Immature natural killer cell (primary cell): ENCODE measurements around the gene IFT25. TPM values are rescaled to one million over a fixed set of nuclear protein-coding genes. Genes with fewer than 3 reads are reported as not detected.
"Not testable (repeated sequence)": the region's sequence is repeated elsewhere in the genome, so short reads cannot be mapped to it uniquely, and the experiment has no call there.

Experiments used
- DNase-seq, 3 donors: peaks; one replicate each; pipeline ENCODE4 v3.0.0; 2022; ENCODE audit warnings: mixed read lengths in 1 of 3
- H3K27ac Mint-ChIP-seq, 6 donors: one replicate each; pipeline ENCODE4 v1.8.0; 2020; ENCODE audit warnings: mixed read lengths in 6 of 6, mild to moderate bottlenecking in 5 of 6, inconsistent platforms in 4 of 6, moderate library complexity in 3 of 6
- H3K27me3 Mint-ChIP-seq, 3 donors: one replicate each; pipeline ENCODE4 v1.8.0; 2020 to 2021; ENCODE audit warnings: low read depth in 3 of 3, mild to moderate bottlenecking in 3 of 3, mixed read lengths in 3 of 3, moderate library complexity in 3 of 3, inconsistent platforms in 1 of 3
- H3K36me3 Mint-ChIP-seq, 3 donors: one replicate each; pipeline ENCODE4 v1.8.0; 2020; ENCODE audit warnings: mixed read lengths in 3 of 3, inconsistent platforms in 2 of 3, mild to moderate bottlenecking in 2 of 3
- H3K4me1 Mint-ChIP-seq, 2 donors: one replicate each; pipeline ENCODE4 v1.8.0; 2020; ENCODE audit warnings: inconsistent platforms in 2 of 2, mild to moderate bottlenecking in 2 of 2, mixed read lengths in 2 of 2, moderate library complexity in 1 of 2
- H3K4me3 Mint-ChIP-seq, 5 donors: one replicate each; pipeline ENCODE4 v1.8.0; 2020; ENCODE audit warnings: mild to moderate bottlenecking in 5 of 5, mixed read lengths in 5 of 5, inconsistent platforms in 3 of 5, moderate library complexity in 3 of 5
- H3K9me3 Mint-ChIP-seq, 6 donors: one replicate each; pipeline ENCODE4 v1.8.0; 2020; ENCODE audit warnings: mild to moderate bottlenecking in 6 of 6, mixed read lengths in 6 of 6, inconsistent platforms in 4 of 6, moderate library complexity in 3 of 6
- polyA plus RNA-seq, 3 donors: library from polyadenylated mRNA; unstranded; fragments of 300-500 nt; fragmentation: Illumina TruSeq; gene quantifications; one replicate each; pipeline ENCODE4 v1.2.3, GENCODE V29; 2021

IFT25 gene
- polyA plus RNA-seq, 3 donors from 2014 or later, result 58.6 to 72.6 (median 66.7) TPM

DNA sequence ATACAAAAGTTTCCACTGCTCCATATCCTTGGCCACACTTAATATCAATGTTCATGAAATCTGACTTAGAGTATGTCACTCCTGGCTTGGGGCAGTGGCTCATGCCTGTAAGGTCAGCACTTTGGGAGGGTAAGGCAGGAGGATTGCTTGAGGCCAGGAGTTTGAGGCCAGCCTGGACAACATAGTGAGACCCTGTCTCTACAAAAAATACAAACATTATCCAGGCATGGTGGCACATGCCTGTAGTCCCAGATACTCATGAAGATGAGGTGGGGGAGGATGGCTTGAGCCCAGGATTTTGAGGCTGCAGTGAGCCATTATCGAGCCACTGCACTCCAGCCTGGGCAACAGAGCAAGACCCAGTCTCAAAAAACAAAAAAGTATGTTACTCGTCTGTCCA is 70.3 kb downstream of the IFT25 start:
- not testable (repeated sequence) for H3K27me3 Mint-ChIP-seq, H3K27ac Mint-ChIP-seq, H3K4me3 Mint-ChIP-seq, H3K9me3 Mint-ChIP-seq, H3K4me1 Mint-ChIP-seq, DNase-seq
- H3K36me3 Mint-ChIP-seq, result peaks cover 27 to 54% (median 28%) of the 10 kb centered on the region in 3 donors

DNA sequence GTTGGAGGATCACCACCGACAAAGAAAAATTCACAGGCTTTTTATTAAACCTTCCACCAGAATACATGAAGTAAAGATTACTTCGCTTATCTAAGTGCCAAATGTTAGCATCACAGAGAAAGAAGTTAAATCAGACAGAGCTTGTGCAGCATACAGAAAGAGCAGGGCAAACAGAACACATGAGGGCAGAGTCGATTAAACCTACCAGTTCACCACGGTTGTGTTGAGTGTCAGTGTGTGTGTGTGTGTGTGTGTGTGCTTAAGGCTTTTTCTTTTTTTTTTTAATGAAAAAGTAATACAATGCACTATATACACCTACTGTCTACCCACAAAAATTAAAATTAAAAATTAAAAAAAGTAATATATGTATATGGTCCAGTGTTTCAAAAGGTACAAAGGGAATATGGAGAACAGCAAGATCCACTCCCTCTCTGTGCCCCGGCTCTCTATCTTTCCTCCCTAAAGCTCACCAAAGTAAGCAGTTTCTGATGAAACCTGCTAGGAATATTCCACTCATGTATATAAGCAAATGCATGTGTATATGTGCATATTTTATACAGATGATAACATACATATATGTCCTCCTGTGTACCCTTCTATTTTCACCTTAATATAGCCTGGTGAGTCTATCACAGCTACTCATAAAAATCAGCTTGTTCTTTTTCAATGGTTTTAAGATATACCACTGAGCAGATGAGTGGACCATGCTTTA is 73.6 kb downstream of the IFT25 start:
- Mint-ChIP-seq H3K9me3 (no peaks in the 10 kb centered on the region), H3K36me3 (peaks cover 28 to 51% (median 34%) of the 10 kb centered on the region in 3 donors), H3K27ac (no peak overlapping the region)

More for the DNA sequence above, 73.6 kb downstream of the IFT25 start:
- Mint-ChIP-seq H3K27me3 (peaks cover 0 to 2% (median 0%) of the 10 kb centered on the region in 3 donors), H3K4me3 (no peak overlapping the region), H3K4me1 (no peaks in the 10 kb centered on the region)
- DNase-seq, result no peak

Other genes starting within 250 kb of the IFT25 start
- gene GLIS1, start 206.5 kb downstream of the IFT25 start, polyA plus RNA-seq, result not detected
- 10 to 100 TPM in 1 of 3 donors, 1 to 10 TPM in 2; 4.0 to 13.6 (median 8.9) TPM for gene NDC1, start 107.4 kb downstream of the IFT25 start, polyA plus RNA-seq
- gene YIPF1, start 55.9 kb downstream of the IFT25 start, polyA plus RNA-seq, result 10 to 100 TPM; 28.7 to 35.7 (median 29.4) TPM
- under 1 TPM in 2 of 3 donors, not detected in 1; 0.11 to 0.13 TPM for gene DIO1, start 51.5 kb downstream of the IFT25 start, polyA plus RNA-seq
- gene LRRC42, start 651 bp upstream of the IFT25 start, polyA plus RNA-seq, result 10 to 100 TPM in 1 of 3 donors, 1 to 10 TPM in 2; 7.5 to 10.1 (median 9.8) TPM
- not detected for gene LDLRAD1, start 72.5 kb upstream of the IFT25 start, polyA plus RNA-seq
- gene TMEM59, start 107.5 kb upstream of the IFT25 start, polyA plus RNA-seq, result 100 to 1,000 TPM; 633 to 969 (median 938) TPM
- 1 to 10 TPM; 3.3 to 6.3 (median 3.9) TPM for gene TCEANC2, start 107.9 kb upstream of the IFT25 start, polyA plus RNA-seq
- not detected for gene CDCP2, start 207.3 kb upstream of the IFT25 start, polyA plus RNA-seq